ENCODE measurements around the gene DAP.

DAP gene

DNA sequence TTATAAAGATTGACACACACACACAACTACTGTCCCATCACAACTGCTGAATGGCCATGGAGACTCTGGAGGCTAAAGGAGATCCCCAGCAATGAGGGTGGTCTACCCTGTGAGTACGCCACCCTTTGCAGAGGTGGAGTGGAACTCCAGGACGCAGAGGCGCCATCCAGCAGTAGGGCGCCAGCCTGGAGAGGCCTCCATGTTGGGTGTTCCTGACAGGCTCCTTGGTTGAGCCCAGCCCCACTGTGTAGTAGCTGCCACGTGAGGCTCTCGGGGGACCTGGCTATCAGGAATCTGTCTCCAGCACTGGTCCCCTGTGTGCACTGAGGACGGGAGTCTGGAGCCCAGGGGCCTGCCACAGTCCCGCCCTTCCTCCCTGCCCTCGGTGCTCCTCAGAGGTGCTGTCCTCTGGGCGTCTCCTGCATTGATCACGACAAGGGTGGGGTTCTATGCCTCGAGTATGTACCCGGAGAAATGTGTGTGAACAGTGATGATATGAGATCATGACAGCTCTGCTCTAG is 72.3 kb downstream of the DAP start:
- DNase-seq: no peak

DNA sequence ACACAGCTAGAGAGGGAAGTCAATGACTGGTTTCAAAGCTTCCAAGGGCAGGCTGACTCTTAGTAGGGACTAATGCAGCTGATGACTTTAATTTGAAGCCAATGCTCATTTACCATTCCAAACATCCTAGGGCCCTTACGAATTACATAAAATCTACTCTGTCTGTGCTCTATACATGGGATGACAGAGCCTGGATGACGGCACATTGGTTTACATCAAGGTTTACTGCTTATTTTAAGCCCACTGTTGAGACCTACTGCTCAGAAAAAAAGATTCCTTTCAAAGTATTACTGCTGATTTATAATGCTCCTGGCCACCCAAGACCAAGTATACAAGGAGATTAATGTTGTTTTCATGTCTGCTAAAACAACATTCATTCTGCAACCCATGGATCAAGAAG is 74.1 kb downstream of the DAP start:
- DNase-seq: no peak

DNA sequence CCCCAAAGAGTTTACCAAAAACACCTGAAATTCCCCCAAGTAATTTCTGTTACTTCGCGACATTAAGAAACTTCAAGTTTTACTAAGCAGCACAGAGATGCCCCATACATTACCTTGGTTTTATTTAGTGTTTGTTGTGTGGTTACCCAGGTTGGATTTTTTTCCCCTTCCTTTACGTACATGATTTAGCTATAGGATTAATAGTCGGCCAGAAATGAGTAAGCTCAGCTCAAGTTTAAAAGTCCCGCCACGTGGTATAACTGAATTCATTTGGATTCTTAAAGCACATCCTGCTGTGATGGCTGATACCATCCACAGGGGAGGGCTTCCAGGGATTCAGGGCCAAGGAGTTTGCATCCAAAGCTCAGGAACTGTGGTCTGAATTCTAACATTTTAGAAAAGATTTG is 75.9 kb downstream of the DAP start:
- no peak for DNase-seq

DNA sequence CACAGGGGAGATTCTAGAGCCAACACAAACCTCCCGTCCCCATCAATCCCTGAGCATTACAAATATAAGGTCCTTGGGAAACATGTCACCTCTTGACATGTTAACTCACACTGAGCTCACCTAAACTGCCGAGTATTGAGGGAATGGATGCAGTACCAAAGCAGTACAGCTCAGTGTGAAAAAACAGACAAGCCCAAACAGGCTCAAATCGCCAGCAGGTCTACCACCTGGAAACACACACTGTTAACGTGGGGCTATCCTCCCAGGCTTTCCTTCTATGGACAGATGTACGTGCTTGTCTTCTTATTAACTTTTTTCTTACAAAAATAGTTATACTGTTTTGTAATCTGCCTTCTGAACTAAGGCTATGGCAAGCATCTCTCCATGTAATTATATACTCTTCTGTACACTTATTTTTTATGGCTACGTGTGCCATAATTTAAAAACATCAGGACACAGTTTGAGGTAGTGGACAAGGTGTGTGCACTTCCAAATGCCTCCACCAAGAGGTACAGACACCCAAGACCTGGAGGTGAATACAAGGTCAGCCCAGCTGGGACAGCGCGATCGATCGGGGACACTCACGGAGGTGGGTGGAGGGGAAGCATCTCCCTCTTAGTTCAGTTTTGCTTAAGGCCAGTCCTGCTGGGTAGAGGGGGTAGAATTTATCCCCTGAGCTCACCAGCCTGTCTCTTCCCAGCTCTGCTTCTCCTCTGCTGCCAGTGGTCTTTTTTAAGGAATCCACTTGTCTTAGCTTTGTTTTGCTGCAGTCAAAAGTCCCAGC is 76.5 kb downstream of the DAP start:
- DNase-seq: no peak

DNA sequence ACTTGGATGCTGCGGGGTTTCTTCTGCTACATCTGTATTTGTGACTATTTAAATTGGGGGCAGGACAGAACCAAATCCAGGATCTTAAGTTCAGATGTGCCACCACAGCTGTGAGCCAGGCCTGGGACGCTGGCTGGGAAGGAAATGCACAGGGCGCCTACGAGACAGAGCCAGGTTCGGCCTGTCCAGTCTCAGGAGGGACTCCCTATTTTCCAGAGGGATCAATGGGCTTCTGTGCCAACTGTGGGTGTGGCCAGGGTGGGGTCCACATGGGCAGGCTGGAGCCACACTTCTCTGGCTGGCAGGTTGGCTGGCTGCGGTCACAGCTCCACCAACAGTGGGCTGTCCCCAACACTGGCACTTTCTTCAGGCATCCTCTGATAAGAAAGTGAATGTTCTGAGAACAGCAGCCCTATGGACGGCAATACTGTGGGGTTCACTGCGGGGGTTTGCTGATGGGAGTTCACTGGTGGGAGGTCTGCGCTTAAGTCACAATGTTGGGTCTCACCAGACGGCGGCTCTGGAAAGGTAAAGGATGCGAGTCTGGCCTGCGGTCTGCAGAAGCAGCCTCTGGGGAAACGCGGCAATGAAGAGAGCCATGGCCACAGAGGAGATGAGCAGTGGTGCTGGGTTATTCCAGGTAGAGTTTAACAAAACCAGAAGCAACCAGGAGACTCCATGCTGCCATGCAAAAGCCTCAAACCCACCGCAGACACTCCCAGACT is 78.1 kb downstream of the DAP start:
- DNase-seq: no peak

DNA sequence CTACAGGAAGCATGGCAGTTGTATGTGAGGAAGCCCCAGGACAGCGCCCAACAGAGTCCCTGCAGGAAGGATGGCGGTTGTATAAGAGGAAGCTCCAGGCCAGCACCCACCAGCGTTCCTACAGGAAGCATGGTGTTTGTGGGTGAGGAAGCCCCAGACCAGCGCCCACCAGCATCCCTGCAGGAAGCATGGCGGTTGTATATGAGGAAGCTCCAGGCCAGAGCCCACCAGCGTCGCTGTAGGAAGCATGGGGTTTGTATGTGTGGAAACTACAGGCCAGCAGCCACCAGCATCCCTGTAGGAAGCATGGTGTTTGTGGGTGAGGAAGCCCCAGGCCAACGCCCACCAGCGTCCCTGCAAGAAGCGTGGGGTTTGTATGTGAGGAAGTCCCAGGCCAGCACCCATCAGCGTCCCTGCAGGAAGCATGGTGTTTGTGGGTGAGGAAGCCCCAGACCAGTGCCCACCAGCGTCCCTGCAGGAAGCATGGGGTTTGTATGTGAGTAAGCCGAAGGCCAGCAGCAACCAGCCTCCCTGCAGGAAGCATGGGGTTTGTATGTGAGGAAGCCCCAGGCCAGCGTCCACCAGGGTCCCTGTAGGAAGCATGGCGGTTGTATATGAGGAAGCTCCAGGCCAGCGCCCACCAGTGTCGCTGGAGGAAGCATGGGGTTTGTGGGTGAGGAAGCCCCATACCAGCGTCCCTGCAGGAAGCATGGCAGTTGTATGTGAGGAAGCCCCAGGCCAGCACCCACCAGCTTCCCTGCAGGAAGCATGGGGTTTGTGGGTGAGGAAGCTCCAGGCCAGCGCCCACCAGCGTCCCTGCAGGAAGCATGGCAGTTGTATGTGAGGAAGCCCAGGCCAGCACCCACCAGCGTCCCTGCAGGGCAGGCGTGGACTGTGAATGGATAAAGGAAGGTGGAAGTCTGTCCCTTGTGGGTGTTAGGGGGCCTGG is 79.0 kb downstream of the DAP start:
- DNase-seq: no peak

DNA sequence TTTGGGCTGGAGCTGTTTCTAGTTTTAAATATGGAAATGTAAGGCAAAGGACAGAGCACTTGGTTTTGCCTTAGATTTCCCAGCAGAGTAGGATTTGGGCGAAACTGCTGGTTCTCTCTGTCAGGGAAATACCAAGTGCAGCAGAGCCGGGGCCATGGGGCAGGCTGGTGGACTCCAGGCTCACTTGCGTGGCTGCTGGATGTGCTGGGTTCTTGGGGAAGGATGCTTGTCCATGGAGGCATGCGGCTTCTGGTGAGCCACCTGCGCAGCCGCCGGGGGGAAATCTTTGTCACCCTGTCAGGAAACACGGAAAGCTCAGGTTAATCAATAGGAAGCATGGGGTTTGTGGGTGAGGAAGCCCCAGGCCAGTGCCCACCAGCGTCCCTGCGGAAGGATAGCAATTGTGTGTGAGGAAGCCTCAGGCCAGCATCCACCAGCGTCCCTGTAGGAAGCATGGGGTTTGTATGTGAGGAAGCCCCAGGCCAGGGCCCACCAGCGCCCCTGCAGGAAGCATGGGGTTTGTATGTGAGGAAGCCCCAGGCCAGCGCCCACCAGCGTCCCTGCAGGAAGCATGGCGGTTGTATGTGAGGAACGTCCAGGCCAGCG is 80.1 kb downstream of the DAP start:
- DNase-seq: no peak

DNA sequence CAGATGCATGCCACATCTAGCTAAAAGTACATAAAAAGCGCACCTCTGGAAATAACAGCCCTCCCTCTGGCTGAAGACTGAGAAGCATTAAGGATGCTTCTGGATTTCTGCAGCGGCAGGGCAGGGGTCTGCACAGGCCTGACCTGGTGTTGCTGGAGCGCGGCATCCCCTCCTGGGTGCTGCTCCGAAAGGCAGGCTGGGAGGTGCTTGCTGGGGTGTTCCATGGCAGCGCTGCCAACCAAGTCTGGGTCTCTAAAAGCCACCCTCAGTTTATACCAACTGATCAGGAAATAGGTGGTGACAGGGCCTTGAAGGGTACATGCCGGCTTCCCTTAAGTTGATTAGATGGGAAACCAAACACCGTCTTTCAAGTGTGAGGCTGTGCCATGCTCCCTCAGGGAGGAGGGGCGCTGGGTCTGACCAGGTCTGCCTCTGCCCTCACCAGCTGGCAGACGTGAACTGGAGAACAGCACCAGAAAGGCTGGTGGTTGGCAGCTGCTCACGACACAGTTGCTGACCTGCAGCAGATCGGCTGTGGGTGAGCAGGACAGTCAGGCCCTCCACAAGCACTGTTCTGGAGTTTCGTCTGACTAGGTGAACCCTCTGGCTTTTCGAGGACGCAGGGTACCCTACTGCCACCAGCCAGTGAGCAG is 81.6 kb downstream of the DAP start:
- no peak for DNase-seq

DNA sequence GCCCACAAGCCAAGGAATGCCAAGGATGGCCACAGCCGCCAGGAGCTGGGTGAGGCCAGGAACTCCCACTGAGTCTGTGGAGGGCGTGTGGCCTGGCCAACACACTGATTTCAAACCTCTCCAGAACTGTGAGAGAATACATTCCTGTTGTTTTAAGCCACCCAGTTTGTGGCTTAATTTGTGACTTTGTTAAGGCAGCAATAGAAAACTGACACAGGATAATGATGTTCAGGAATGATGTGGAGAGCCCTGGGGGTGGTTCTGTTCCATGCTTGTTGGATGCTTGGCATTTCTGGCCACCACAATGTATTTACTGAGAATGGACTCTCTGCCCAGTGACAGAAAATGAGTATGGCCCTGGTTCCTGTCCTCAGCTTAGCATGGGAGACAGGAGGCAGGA is 82.8 kb downstream of the DAP start:
- DNase-seq: no peak

DNA sequence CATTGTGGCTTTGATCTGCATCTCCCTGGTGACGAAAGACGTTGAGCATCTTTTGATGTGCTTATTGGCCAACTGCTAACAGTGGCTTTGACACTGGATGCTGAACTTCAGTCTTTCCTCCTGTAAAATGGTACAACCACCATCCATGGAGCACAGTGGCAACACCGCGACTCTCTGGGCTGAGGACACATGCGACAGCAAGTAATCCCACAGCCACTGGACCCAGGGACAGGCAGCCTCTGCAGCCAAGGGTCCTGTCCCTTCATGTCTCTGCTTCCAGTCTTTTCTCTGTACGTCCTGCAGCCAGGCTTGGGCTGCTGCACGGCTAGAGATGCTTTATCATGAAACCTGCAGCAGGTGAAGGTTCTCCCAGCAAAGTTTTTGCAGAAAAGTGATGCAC is 83.5 kb downstream of the DAP start:
- DNase-seq: no peak

DNA sequence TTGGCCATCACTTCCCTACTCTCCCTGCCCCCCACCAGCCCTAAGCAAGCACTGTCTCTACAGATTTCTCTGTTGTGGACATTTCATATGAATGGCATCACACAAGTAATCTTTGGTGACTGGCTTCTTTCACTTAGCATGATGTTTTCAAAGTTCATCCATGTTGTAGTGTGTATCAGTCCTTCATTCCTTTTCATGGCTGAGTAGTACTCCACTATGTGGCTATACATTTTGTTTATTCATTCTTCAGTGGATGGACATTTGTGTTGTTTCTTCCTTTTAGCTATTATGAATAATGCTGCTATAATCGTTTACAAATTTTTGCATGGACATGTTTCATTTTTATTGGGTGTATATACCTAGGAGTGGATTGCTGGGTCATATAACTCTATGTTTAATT is 84.1 kb downstream of the DAP start:
- DNase-seq: no peak

DNA sequence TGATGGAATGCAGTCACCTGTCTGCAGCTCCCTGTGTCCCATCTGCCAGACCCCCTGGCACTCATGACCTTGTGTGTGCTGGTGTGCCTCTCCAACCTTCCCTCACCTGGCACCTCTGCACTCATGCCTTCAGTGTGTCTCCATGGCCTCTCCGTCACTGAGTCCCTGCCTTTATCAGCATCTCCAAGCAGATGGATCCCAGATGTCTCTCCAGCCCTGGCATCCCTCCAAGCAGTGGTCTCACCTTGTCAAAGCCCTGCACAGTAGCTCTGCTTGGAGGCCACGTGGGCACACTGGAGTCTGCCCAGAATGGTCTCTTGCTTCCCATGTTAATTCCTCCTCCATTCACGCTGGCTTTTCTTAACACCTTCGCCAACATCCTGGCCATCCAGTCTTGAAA is 84.8 kb downstream of the DAP start:
- DNase-seq: no peak

DNA sequence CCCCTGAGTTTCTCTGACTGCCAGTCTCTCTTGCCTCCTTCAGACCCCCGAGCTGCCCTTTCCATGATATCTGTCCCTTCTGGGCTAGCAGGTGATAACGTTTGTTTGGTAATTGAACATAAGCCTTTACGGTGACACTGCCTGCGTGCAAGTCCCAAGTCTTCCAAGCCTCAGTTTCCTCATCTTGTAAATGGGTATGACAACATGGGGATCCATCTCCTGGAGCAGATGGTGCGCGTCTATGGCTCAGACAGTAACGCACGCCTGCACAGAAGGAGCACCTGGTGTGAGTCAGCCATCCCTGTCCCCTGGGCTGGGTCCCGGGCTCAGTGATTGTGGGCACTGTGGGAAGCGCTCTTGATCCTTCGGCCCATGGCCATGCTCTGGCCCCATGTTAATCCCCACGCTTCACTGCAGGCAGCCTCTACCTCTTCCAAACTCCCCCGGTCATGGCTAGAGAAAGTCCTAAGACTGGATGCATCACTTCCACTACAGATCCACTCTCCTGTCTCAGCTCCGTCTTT is 85.8 kb downstream of the DAP start:
- DNase-seq: no peak

DNA sequence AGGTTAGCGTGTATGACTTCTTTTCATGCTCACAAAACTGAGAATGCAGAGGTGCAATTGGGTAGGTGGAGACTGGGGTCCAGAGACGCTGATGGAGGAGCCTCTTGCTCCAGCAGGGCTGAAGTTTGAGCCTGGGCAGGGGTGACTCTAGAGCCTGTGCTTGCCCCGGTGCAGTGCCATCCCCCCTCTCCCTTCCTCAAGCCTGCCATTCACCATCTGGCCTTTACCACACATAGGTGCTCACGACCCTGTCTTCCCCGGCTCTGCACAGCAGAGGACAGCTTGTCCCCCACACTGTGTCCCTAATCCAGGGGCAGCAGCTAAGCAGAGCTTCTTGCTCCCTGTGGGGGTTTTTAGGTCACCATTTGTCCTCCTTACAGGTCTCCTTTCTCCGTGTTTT is 86.5 kb downstream of the DAP start:
- DNase-seq: no peak

DNA sequence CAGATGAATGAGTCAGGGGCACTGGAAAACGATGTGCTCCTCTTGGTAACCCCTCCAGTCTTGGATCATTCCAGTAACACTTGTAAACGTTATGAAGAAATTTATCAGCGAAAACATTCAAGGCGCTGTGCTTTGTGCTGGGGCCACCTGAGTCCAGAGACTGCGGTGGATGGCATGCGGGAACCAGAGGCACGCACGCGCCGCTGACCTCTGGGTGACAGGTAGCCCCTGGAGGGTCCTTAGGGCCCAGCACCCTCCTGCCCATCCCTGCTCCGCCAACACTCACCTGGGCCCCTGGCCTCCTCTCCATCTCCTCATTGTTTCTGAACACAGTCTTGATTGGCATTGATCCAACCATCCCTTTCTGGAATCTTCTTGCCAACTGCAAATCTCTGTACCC is 86.9 kb downstream of the DAP start:
- no peak for DNase-seq

DNA sequence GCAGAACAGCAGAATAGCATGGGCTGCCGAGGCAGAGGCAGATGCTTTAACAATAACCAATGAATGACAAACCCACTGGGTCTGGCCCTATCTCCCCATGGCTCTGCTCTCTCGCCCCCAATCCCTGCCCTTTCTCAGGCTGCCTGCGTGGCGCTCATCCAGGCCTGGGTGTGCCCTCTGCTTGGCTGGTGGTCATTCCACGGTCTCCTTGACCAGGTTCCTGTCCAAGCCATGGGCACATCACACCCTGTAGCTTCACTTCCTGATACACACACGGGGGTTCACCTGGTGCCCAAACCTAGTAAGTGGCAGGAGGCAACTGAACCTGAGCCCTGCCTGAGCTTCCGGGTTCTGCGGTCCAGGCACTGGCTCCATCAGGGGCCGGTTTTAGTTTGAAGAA is 87.6 kb downstream of the DAP start:
- no peak for DNase-seq

DNA sequence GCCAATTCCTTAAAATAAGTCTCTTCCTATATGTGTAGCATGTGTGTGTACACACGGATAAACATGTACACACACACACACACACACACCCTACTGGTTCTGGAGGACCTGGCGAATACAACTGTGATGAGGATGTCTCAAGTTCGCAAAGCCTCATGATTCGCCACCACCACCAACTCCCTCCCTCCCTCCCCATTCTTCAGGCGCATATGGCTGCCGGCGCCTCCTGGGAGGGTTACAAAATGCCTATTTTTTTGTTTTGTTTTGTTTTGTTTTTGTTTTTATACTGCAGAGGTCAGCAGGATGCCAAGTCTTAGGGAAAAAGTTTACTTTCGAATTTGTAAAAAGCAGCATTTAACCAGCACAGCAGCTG is 88.0 kb downstream of the DAP start:
- DNase-seq: no peak

DNA sequence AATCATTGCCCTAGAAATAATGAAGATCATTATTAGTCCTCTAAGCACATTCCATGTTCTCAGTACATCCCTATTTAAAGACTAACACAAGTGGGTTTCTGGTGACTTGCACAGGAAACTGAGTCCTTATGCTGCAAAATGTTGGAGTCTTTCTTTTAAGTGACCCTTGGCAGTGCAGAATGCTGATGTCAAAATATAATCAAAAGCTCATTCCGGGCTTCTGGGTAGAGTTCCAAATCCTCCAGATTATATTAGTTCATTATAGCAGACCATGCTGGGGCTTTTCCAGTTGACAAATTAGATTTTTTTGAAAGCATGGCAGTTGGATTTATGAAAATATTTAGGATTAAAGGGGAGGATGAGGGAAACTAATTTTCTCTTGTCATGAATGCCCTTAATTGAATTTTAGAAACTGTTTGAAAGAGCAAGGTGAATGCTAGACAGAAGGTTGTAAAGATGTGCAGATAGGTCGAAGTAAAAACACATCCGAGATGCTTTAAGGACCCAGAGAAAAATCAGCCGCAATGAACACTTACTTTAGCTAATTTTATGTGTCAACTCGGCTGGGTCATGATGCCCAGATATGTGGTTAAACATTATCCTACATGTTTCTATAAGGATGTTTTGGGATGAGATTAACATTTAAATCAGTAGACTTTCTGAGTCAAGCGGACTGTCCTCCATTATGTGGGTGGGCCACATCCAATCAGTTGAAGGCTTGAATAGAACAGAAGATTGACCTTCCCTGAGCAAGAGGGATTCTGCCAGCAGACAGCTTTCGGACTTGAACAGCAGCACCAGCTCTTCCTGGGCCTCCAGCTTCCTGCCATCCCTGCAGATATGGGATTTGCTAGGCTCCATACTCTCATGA is 88.7 kb downstream of the DAP start:
- DNase-seq: no peak

DNA sequence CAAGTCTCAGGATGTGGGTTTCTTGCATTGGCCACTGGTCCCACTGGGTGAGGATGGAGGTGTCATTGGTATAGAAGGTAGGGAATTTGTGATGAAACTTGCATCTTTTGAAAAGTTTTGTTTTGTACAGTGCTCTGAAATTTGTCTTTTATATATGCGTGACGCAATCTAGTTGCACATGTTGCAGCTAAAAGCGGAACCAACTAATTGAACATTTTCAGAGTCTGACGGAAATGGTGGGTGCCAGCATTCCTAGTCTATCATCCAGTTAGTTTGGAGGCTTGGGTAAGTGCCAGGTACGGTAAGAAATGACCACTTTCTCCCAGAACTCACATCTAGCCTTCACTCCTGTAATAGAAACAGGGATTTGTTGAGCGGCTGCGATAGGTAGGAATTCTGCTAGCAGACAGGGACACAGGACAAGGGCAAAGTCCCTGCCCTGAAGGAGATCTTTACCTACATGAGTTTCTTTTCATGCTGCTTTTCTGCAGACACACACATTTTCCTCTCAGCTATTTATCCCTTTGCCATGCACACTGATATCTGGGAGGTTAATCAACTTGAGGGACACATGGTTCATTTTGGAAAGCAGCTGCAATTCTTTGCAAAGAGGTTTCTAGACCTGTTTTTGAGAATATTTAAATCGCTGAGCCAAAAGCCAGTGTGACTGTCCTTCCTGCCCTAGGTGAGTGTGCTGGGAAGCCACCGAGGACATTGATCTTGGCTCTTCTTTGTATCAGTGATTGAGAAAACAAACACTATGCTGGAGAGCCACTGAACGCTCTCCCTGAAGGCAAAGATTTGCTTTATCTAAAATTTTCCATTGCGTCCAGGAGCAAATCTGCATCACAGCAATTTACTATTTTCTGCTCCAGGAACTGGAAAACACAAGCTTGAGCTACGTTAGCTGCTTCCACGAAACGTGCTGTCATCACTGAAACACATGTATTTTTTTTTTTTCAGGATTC is 89.7 kb downstream of the DAP start:
- DNase-seq: no peak

DNA sequence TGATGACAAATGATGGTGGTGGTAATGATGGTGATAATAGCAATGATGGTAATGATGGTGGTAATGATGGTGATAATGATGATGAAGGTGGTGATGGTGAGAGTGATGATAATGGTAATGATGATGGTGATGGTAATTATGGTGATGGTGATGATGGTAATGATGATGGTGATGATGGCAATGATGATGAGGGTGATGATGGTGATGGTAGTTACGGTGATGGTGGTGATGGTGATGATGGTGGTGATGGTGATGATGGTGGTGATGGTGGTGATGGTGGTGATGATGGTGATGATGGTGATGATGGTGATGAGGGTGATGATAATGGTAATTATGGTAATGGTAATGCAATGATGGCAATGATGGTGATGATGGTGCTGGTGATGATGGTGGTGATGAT is 91.1 kb downstream of the DAP start:
- DNase-seq: no peak

Data from activated CD4-positive, alpha-beta T cell treated with anti-CD3 and anti-CD28 coated beads, Interleukin-2, amount 50 U/mL, for 1 hour (primary cell).